Muscle layer of colon (tissue), 2 donors: ENCODE measurements around the gene HERC2.
"Not testable (repeated sequence)": the region's sequence is repeated elsewhere in the genome, so short reads cannot be mapped to it uniquely, and the experiment has no call there.

Experiments
- H3K27ac ChIP-seq: one replicate; pipeline ENCODE4 v1.7.0; 2013; ENCODE audit warnings: low read depth, mild to moderate bottlenecking, low read length, moderate library complexity
- H3K27me3 ChIP-seq, 2 donors: one replicate each; pipeline ENCODE4 v1.7.0; 2013; ENCODE audit warnings: low read length in 2 of 2, mild to moderate bottlenecking in 2 of 2; ENCODE audit not compliant: insufficient read depth in 2 of 2, control insufficient read depth in 1 of 2
- H3K36me3 ChIP-seq: one replicate; pipeline ENCODE4 v1.7.0; 2013; ENCODE audit warnings: mild to moderate bottlenecking, low read length; ENCODE audit not compliant: insufficient read depth
- H3K4me1 ChIP-seq: one replicate; pipeline ENCODE4 v1.7.0; 2013; ENCODE audit warnings: mild to moderate bottlenecking, low read length; ENCODE audit not compliant: insufficient read depth
- H3K4me3 ChIP-seq, 2 donors: one replicate each; pipeline ENCODE4 v1.7.0; 2013; ENCODE audit warnings: low read length in 2 of 2, low read depth in 1 of 2, mild to moderate bottlenecking in 1 of 2, moderate library complexity in 1 of 2
- H3K9ac ChIP-seq: one replicate; pipeline ENCODE4 v1.7.0; 2013; ENCODE audit warnings: low read length
- H3K9me3 ChIP-seq: one replicate; pipeline ENCODE4 v1.7.0; 2013; ENCODE audit warnings: mild to moderate bottlenecking, low read length
- donor health status: abdominal sarcoma.
- donor health status: Adenocarcinoma of cecum.

Gene HERC2

DNA sequence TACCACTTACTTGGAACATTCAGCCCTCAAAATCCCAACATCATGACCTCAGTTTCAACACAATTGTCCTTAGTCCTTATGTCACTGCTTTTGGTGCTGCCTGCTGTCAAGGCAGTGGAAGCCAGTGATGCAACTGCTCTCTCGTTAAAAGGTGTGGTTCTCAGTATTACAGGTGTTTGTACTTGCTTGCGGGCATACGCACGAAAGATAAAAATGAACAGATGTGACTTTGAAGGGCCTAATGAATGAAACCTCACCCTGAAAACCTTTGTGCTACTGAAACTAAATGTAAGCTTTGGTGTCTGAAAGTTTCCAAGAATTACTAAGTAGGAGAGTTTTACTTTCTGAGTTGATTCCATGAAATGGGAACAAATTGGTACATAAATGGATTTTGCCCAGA is 25.2 kb downstream of the HERC2 start:
- not testable (repeated sequence) for H3K36me3 ChIP-seq, H3K27ac ChIP-seq, H3K27me3 ChIP-seq, H3K9ac ChIP-seq, H3K4me1 ChIP-seq, H3K4me3 ChIP-seq, H3K9me3 ChIP-seq

DNA sequence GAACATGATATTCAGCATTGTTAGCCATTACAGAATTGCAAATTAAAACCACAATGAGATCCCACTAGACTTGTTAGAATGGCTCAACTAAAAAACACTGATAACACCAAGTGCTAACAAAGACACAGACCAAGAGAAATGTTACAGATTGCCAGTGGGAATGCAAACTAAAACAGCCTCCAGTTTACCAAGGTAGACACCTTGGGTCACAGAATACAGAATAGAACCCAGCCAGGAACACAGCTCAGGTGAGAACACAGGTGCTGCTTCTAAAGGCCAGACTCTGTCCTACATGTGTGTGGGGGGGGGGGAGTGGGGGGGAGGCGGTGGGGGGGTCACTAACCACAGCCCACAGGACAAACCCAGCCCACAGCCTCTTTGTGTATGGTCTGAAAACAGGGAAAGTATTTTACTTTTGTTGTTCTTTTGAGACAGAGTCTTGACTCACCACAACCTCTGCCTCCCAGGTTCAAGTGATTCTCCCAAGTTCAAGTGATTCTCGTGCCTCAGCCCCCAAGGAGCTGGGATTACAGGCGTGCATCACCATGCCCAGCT is 26.9 kb downstream of the HERC2 start:
- not testable (repeated sequence) for H3K36me3 ChIP-seq

DNA sequence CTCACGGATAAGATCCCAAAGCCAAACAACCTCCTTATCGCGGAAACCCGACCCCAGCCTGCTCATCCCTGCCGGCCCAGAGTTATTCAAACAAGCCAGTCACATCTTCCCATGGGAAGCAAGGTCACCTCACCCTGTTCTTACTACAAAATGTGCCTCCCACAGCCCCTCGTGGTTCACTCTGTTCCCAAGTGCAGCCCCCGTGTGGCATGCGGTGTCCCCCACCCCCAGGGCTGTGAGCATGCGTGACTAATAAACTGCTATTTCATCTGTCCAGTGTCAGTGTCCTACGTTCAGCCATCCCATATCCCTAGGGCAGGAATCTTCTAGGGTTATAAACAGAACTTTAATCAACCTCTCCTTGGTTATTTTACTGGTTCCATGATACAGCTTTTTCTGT is 27.4 kb downstream of the HERC2 start:
- not testable (repeated sequence) for H3K4me1 ChIP-seq, H3K9ac ChIP-seq, H3K9me3 ChIP-seq, H3K4me3 ChIP-seq, H3K27ac ChIP-seq, H3K27me3 ChIP-seq, H3K36me3 ChIP-seq

More for the DNA sequence above, 26.9 kb downstream of the HERC2 start:
- H3K9ac ChIP-seq, H3K4me1 ChIP-seq, H3K27ac ChIP-seq, H3K9me3 ChIP-seq, H3K4me3 ChIP-seq, H3K27me3 ChIP-seq: not testable (repeated sequence)

DNA sequence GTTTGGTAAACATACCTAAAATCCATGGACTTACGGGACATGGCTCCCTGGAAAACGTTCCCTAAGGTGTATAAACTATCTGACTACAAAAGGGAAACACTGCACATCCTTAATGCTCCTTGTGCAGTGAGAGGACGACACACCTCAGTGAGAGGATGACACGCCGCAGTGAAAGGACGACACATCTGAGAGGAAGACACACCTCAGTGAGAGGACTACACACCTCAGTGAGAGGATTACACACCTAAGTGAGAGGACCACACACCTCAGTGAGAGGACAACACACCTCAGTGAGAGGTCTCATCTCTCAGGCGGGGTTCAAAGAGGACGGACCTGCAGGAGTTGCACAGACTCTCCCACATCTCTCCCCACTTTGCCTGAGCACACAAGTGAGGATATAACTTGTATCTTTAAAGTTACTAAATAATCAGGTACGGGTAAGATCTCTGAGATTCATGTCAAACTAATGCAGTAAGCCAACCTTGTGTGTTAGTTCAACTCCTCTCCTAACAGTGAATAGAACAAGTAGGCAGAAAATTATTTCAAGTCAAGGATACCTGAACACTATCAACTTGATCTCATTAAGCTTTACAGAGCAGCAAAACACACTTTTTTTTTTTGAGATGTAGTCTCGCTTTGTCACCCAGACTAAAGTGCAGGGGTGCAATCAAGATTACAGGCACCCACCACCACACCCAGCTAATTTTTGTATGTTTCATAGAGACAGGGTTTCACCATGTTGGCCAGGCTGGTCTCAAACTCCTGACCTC is 32.1 kb downstream of the HERC2 start:
- Histone ChIP-seq H3K4me1 (no peaks in the 10 kb centered on the region), H3K9ac (no peak overlapping the region), H3K9me3 (no peaks in the 10 kb centered on the region), H3K36me3 (peaks cover 10% of the 10 kb centered on the region), H3K27ac (peak overlapping the region; percentile 58), H3K4me3 (no peak overlapping the region), H3K27me3 (no peaks in the 10 kb centered on the region)

DNA sequence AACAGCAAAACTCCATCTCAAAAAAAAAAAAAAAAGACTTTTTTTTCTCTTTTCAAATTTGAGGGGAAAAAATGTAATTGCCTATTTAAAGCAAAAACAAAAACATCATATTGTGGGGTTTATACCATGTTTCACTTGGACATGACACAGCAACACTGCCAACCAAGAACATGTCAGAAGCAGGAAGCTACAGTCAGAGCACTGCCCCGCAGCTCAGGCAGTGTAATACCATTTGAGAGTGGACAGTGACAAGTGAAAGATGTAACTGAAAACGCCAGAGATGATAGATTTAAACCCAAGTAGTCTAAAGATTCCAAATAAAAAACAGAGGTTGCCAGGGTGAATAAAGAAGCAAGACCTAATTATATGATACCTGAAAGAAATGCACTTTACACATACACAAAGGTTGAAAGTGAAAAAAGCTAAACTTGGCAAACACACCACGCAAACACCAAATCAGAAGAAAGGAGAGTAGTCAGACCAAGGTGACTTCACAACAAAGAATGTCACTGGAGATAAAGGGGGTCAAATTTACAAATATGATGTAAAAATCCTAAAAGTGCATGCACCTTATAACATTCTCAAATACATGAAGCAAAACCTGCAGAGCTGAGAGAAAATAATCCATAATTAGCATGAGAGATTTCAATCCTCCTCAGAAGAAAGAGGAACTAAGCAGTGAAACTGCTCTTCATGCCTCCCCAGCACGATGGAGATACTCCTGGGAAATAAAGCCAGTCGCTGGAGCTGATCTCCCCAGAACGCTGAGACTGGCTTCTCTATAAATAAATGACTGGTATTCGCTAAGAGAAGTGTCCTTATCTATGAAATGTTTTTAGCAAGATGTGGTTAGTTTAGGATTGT is 32.9 kb downstream of the HERC2 start:
- H3K36me3 ChIP-seq, H3K9me3 ChIP-seq, H3K4me3 ChIP-seq, H3K4me1 ChIP-seq, H3K9ac ChIP-seq, H3K27me3 ChIP-seq: not testable (repeated sequence)
- H3K27ac ChIP-seq: peak overlapping the region; percentile 58

DNA sequence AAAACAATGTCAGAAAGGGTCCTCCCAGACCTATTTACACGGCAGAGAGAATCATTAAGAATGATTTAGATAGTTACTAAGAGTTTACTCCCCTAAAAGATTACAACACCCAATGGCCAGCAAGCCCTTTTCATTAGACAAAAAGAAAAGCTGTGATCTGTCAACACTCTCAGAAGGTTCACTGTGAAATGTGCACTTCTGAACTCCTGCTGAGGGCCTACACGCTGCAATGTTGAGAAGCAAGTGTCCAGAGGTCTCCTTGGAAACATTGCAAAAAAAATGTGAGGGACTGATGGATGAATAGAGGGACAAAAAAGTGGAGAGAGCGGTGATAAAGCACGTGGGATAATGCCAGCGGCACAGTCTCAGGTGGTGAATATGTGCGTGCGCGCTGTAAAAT is 35.3 kb downstream of the HERC2 start:
- not testable (repeated sequence) for H3K4me3 ChIP-seq, H3K9me3 ChIP-seq, H3K36me3 ChIP-seq, H3K27ac ChIP-seq, H3K27me3 ChIP-seq, H3K9ac ChIP-seq, H3K4me1 ChIP-seq

DNA sequence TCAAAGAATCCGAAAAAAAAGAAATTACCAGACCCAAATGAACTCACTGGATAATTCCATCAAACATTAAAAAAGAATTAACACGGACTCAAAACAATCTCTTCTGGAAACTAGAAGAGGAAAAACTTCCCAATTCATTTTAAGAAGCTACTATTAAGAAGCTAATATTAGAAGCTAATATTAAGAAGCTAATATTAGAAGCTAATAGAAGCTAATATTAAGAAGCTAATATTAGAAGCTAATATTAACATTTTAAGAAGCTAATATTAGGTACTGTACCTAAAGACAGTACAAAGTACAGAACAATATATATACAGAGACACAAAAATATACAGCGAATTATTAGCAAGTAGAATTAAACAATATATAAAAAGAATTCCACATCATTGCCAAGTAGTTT is 35.9 kb downstream of the HERC2 start:
- H3K4me3 ChIP-seq: no peak overlapping the region
- no peak overlapping the region for H3K27ac ChIP-seq
- H3K4me1 ChIP-seq: peaks cover 6% of the 10 kb centered on the region
- H3K9ac ChIP-seq: no peak overlapping the region
- H3K36me3 ChIP-seq: peaks cover 10% of the 10 kb centered on the region
- H3K27me3 ChIP-seq: no peaks in the 10 kb centered on the region
- H3K9me3 ChIP-seq: no peaks in the 10 kb centered on the region

DNA sequence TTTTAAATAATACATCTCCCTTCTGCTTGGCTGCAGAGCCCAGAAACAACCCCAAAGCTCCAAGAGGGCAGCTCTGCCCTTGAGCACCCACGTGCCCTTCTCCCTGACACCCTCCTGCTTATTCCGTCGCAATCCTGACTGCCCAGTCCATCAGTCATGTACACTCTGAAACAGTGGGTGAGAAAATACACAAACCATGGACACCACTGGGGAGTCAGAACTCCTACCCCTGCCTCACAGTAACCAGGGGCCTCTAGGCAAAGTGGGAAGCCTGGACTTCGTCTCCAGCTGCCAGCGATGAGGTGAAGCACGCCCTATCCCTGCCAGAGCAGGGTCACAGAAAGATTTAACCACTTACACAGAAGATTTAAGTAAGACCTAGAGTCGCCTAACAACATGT is 40.1 kb downstream of the HERC2 start:
- peaks cover 6% of the 10 kb centered on the region for H3K36me3 ChIP-seq
- H3K4me1 ChIP-seq: peaks cover 6% of the 10 kb centered on the region
- peak overlapping the region in 1 of 2 donors; percentile 9 for H3K4me3 ChIP-seq
- H3K9me3 ChIP-seq: no peaks in the 10 kb centered on the region
- H3K27me3 ChIP-seq: no peaks in the 10 kb centered on the region
- H3K27ac ChIP-seq: no peak overlapping the region
- no peak overlapping the region for H3K9ac ChIP-seq

DNA sequence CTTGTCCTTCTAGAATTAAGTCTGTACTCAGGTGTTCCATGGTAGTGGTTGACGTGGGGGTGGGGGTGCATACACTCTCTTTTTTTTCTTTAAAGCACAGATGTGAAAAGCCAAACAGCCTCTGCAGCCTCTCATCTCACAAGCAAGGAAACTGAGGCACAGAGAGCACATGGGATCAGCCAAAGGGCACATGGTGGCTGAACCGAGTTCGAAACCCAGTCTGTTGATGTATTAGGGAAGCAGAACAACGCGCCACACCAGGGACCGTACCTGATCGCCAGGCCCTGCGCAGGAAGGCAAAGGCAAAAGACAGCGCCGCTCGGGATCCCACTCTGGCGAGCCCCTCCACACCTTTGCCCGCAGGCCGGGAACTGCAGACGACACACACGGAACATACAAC is 47.3 kb downstream of the HERC2 start:
- peaks cover 23% of the 10 kb centered on the region for H3K36me3 ChIP-seq
- no peak overlapping the region for H3K9ac ChIP-seq
- no peak overlapping the region for H3K27ac ChIP-seq
- H3K4me1 ChIP-seq: no peaks in the 10 kb centered on the region
- no peak overlapping the region for H3K4me3 ChIP-seq
- H3K9me3 ChIP-seq: no peaks in the 10 kb centered on the region
- no peaks in the 10 kb centered on the region for H3K27me3 ChIP-seq

DNA sequence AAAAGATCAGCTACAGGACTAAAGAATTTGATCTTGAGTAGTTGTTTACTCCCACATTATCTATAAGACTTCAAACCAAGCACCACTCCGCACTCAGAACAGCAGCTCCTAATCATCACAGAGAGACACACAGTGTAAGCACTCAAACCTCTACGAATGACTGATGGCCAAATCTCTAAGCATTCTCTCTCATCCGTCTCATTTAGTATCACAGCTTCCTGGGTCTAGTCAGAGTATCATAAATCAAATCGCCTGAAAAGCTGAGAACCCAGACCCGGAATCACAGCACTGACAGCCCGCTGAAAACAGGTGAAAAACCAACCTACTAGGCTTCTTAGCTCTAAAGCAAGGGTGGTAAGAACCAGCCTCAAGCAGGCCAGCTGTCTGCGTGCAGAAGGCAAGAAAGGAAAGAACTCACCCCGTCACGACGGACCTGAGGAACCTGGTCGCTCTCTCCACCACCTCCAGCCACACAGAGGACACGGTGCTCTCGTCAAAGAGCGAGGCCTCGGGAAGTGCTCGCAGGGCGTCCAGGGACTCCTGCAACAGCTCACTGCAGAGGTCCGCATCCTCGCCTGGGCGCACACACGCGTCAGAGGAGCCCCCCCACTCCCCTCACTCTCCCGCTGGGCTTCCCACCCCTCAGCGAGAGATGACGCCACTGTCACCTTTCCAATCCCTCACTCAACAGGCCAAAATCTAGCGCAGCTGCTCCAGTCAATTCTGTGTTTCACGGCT is 47.9 kb downstream of the HERC2 start:
- Histone ChIP-seq H3K27me3 (no peaks in the 10 kb centered on the region), H3K4me1 (no peaks in the 10 kb centered on the region), H3K36me3 (peaks cover 26% of the 10 kb centered on the region), H3K27ac (no peak overlapping the region), H3K4me3 (no peak overlapping the region), H3K9ac (no peak overlapping the region), H3K9me3 (no peaks in the 10 kb centered on the region)

DNA sequence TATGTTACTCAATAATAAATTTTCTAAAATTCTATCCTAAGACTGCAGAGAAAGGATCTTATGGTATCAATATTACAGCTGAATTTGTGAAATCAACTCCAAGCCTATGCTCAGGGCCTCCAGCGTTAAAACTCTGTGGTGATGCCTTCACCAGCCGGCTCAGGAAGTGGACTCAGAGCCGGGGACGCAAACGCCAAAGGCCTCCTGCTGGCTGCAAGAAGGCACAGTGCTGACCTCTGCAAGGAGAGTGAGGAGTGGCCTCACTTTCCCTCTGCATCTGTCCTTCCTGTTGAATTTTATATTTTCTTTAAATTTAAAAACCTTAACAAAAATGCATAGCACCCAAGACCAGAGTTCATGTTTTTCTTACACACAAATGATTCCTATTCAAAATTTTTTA is 48.5 kb downstream of the HERC2 start:
- Histone ChIP-seq H3K4me1 (no peaks in the 10 kb centered on the region), H3K27ac (no peak overlapping the region), H3K9me3 (no peaks in the 10 kb centered on the region), H3K27me3 (no peaks in the 10 kb centered on the region), H3K36me3 (peaks cover 28% of the 10 kb centered on the region), H3K4me3 (no peak overlapping the region), H3K9ac (no peak overlapping the region)
